ENCODE data around the gene CCDC59. TPM values are rescaled to one million over a fixed set of nuclear protein-coding genes. Genes with fewer than 3 reads are reported as not detected.

The CCDC59 gene
- polyA plus RNA-seq, 1 of the 3 experiments (the other 2 are of a cell fraction), result 28.0 TPM

- H4K20me1 ChIP-seq (ENCODE audit: insufficient read depth), result no peaks in the 10 kb centered on the region
- no peak overlapping the region for H3K27ac ChIP-seq (ENCODE audit: low read depth in 2 of 2, low read length in 1 of 2)
- no peak overlapping the region for H2AFZ ChIP-seq (ENCODE audit: low read depth)
- H3K9me3 ChIP-seq, result no peaks in the 10 kb centered on the region
- no peaks in the 10 kb centered on the region for H3K9me2 ChIP-seq
- H3K27me3 ChIP-seq (ENCODE audit: insufficient read depth), result peaks cover 6% of the 10 kb centered on the region; the same call in 1 of the 2 replicates
- TF ChIP-seq NRF1 (IDR thresholded peaks at IDR 0.05; ENCODE audit: low read depth, low read length) (no peak), USF1 (IDR thresholded peaks at IDR 0.05; ENCODE audit: borderline replicate concordance, low read depth) (no peak), RFX5 (IDR thresholded peaks at IDR 0.05; ENCODE audit: low read length) (no peak), PBX3 (IDR thresholded peaks at IDR 0.05) (no peak), EP300 (IDR thresholded peaks at IDR 0.05; ENCODE audit: borderline replicate concordance in 1 of 2, low read depth in 1 of 2, low read length in 1 of 2) (no peak), FOXM1 (IDR thresholded peaks at IDR 0.05; ENCODE audit: low read depth) (no peak), RXRA (IDR thresholded peaks at IDR 0.05; ENCODE audit: borderline replicate concordance, low read depth) (no peak), RAD21 (IDR thresholded peaks at IDR 0.05; ENCODE audit: low read length) (no peak), MEF2A (IDR thresholded peaks at IDR 0.05; ENCODE audit: borderline replicate concordance, low read depth) (no peak), SMC3 (IDR thresholded peaks at IDR 0.05; ENCODE audit: low read depth, low read length) (no peak)
- TF ChIP-seq, protein P1, sequence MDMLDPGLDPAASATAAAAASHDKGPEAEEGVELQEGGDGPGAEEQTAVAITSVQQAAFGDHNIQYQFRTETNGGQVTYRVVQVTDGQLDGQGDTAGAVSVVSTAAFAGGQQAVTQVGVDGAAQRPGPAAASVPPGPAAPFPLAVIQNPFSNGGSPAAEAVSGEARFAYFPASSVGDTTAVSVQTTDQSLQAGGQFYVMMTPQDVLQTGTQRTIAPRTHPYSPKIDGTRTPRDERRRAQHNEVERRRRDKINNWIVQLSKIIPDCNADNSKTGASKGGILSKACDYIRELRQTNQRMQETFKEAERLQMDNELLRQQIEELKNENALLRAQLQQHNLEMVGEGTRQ (IDR thresholded peaks at IDR 0.05; ENCODE audit: borderline replicate concordance, low read depth, low read length), result no peak
- WGBS (ENCODE audit: low lambda C conversion rate), result 2% methylated on average over 1 of the region's 1 CpG
- H3K36me3 ChIP-seq (replicated peaks in 1 of 2; ENCODE audit: control insufficient read depth in 1 of 2, insufficient read depth in 2 of 2, low read length in 1 of 2), result no peaks in the 10 kb centered on the region
- CTCF ChIA-PET, result no interaction called here
- no peak overlapping the region for H3K9ac ChIP-seq
- DNase-seq, result no peak
- H3K4me2 ChIP-seq, result no peak overlapping the region
- H3K79me2 ChIP-seq (ENCODE audit: insufficient read depth), result no peaks in the 10 kb centered on the region
- H3F3A ChIP-seq (replicated peaks; ENCODE audit: insufficient read depth), result no peaks in the 10 kb centered on the region
- POLR2A ChIA-PET, result no interaction called here
- no peaks in the 10 kb centered on the region for H3K4me1 ChIP-seq (ENCODE audit: control insufficient read depth in 1 of 2, insufficient read depth in 2 of 2, low read depth in 1 of 2, low read length in 1 of 2)
- no peak overlapping the region for H3K4me3 ChIP-seq (ENCODE audit: low read depth in 2 of 2, low read length in 1 of 2)
Measured at GRCh38 chr12:82319276-82319675, 38.9 kb downstream of the CCDC59 start.

DNA sequence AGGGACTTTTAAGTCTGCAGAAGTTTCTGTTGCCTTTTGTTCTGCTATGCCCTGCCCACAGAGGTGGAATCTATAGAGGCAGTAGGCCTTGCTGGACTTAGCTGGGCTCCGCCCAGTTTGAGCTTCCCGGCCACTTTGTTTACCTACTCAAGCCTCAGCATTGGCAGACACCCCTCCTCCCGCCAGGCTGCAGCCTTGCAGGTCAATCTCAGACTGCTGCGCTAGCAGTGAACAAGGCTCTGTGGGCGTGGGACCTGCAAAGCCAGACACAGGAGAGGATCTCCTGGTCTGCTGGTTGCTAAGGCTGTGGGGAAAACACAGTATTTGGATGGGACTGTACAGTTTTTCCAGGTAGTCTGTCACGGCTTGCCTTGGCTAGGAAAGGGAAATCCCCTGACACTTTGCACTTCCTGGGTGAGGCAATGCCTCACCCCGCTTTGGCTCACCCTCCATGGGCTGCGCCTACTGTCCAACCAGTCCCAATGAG is 43.7 kb downstream of the CCDC59 start:
- H3K9me3 ChIP-seq, result no peaks in the 10 kb centered on the region
- H3F3A ChIP-seq (replicated peaks; ENCODE audit: insufficient read depth), result no peaks in the 10 kb centered on the region
- no peak for TF ChIP-seq MXI1 (IDR thresholded peaks at IDR 0.05; ENCODE audit: low read depth, low read length)
- TF ChIP-seq EZH2phosphoT487 (IDR thresholded peaks at IDR 0.05; ENCODE audit: borderline replicate concordance, low read depth), result no peak
- TF ChIP-seq, protein P2, sequence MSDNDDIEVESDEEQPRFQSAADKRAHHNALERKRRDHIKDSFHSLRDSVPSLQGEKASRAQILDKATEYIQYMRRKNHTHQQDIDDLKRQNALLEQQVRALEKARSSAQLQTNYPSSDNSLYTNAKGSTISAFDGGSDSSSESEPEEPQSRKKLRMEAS (IDR thresholded peaks at IDR 0.05; ENCODE audit: low read depth), result no peak
- no peak for TF ChIP-seq YY1 (IDR thresholded peaks at IDR 0.05; ENCODE audit: low read depth)
- TF ChIP-seq MEF2A (IDR thresholded peaks at IDR 0.05; ENCODE audit: borderline replicate concordance, low read depth), result no peak
- TF ChIP-seq, protein P3, sequence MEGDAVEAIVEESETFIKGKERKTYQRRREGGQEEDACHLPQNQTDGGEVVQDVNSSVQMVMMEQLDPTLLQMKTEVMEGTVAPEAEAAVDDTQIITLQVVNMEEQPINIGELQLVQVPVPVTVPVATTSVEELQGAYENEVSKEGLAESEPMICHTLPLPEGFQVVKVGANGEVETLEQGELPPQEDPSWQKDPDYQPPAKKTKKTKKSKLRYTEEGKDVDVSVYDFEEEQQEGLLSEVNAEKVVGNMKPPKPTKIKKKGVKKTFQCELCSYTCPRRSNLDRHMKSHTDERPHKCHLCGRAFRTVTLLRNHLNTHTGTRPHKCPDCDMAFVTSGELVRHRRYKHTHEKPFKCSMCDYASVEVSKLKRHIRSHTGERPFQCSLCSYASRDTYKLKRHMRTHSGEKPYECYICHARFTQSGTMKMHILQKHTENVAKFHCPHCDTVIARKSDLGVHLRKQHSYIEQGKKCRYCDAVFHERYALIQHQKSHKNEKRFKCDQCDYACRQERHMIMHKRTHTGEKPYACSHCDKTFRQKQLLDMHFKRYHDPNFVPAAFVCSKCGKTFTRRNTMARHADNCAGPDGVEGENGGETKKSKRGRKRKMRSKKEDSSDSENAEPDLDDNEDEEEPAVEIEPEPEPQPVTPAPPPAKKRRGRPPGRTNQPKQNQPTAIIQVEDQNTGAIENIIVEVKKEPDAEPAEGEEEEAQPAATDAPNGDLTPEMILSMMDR (IDR thresholded peaks at IDR 0.05), result no peak
- TF ChIP-seq RAD21 (IDR thresholded peaks at IDR 0.05; ENCODE audit: low read length), result no peak
- TF ChIP-seq CHD2 (IDR thresholded peaks at IDR 0.05; ENCODE audit: low read length, partially characterized antibody), result no peak
- TF ChIP-seq EP300 (IDR thresholded peaks at IDR 0.05; ENCODE audit: borderline replicate concordance in 1 of 2, low read depth in 1 of 2, low read length in 1 of 2), result no peak
- TF ChIP-seq, protein P4, sequence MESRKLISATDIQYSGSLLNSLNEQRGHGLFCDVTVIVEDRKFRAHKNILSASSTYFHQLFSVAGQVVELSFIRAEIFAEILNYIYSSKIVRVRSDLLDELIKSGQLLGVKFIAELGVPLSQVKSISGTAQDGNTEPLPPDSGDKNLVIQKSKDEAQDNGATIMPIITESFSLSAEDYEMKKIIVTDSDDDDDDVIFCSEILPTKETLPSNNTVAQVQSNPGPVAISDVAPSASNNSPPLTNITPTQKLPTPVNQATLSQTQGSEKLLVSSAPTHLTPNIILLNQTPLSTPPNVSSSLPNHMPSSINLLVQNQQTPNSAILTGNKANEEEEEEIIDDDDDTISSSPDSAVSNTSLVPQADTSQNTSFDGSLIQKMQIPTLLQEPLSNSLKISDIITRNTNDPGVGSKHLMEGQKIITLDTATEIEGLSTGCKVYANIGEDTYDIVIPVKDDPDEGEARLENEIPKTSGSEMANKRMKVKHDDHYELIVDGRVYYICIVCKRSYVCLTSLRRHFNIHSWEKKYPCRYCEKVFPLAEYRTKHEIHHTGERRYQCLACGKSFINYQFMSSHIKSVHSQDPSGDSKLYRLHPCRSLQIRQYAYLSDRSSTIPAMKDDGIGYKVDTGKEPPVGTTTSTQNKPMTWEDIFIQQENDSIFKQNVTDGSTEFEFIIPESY (IDR thresholded peaks at IDR 0.05; ENCODE audit: borderline replicate concordance, low read depth), result no peak
- no peak for TF ChIP-seq POLR2AphosphoS5 (IDR thresholded peaks at IDR 0.05; ENCODE audit: low read depth, low read length)
- no peak for TF ChIP-seq NFIC (IDR thresholded peaks at IDR 0.05; ENCODE audit: borderline replicate concordance)
- TF ChIP-seq GABPA (IDR thresholded peaks at IDR 0.05; ENCODE audit: low read depth), result no peak
- no peak for TF ChIP-seq TCF12 (IDR thresholded peaks at IDR 0.05)
- TF ChIP-seq JUND (IDR thresholded peaks at IDR 0.05), result no peak
- no peak overlapping the region for H3K9ac ChIP-seq
- H3K9me2 ChIP-seq, result no peaks in the 10 kb centered on the region
- no peaks in the 10 kb centered on the region for H4K20me1 ChIP-seq (ENCODE audit: insufficient read depth)
- H3K79me2 ChIP-seq (ENCODE audit: insufficient read depth), result no peaks in the 10 kb centered on the region
- POLR2A ChIA-PET, result no interaction called here
- H3K27me3 ChIP-seq (ENCODE audit: insufficient read depth), result no peaks in the 10 kb centered on the region
- H3K4me2 ChIP-seq, result no peak overlapping the region; the same call in 1 of the 2 replicates
- H3K36me3 ChIP-seq (replicated peaks in 1 of 2; ENCODE audit: control insufficient read depth in 1 of 2, insufficient read depth in 2 of 2, low read length in 1 of 2), result no peaks in the 10 kb centered on the region
- no peak overlapping the region for H2AFZ ChIP-seq (ENCODE audit: low read depth)
- WGBS (ENCODE audit: low lambda C conversion rate), result 14% methylated on average over 8 of the region's 8 CpGs
- no peak for DNase-seq
- CTCF ChIA-PET, result no interaction called here
- no peak overlapping the region for H3K4me3 ChIP-seq (ENCODE audit: low read depth in 2 of 2, low read length in 1 of 2)
- H3K4me1 ChIP-seq (ENCODE audit: control insufficient read depth in 1 of 2, insufficient read depth in 2 of 2, low read depth in 1 of 2, low read length in 1 of 2), result no peaks in the 10 kb centered on the region
- H3K27ac ChIP-seq (ENCODE audit: low read depth in 2 of 2, low read length in 1 of 2), result no peak overlapping the region
